Ishikawa (cell line): Measurements from ENCODE around the gene NKAIN2.

Experiments used
- CEBPB ChIP-seq: IDR thresholded peaks from 2 replicates; pipeline ENCODE4 v1.6.1; 2012
- CREB1 ChIP-seq: IDR thresholded peaks from 2 replicates; pipeline ENCODE4 v1.6.1; 2012; ENCODE audit warnings: low read depth
- EGR1 ChIP-seq: IDR thresholded peaks from 2 replicates; pipeline ENCODE4 v1.6.1; 2012
- EP300 ChIP-seq: IDR thresholded peaks from 2 replicates; pipeline ENCODE4 v1.6.1; 2012; ENCODE audit warnings: borderline replicate concordance
- FOXM1 ChIP-seq: IDR thresholded peaks from 2 replicates; pipeline ENCODE4 v1.6.1; 2012; ENCODE audit warnings: low read depth, borderline replicate concordance
- NFIC ChIP-seq: IDR thresholded peaks from 2 replicates; pipeline ENCODE4 v1.6.1; 2012
- RAD21 ChIP-seq: IDR thresholded peaks from 2 replicates; pipeline ENCODE4 v1.6.1; 2012; ENCODE audit warnings: low read depth
- TAF1 ChIP-seq: IDR thresholded peaks from 2 replicates; pipeline ENCODE4 v1.6.1; 2012; ENCODE audit warnings: low read depth, mild to moderate bottlenecking
- TCF12 ChIP-seq: IDR thresholded peaks from 2 replicates; pipeline ENCODE4 v1.6.1; 2012; ENCODE audit warnings: low read depth
- TEAD4 ChIP-seq: IDR thresholded peaks from 2 replicates; pipeline ENCODE4 v1.6.1; 2012
- YY1 ChIP-seq: IDR thresholded peaks from 2 replicates; pipeline ENCODE4 v1.6.1; 2012; ENCODE audit warnings: low read depth
- ZBTB7A ChIP-seq: IDR thresholded peaks from 2 replicates; pipeline ENCODE4 v1.6.1; 2012; ENCODE audit warnings: low read depth
- TF ChIP-seq, protein P1 (sequence below): IDR thresholded peaks from 2 replicates; pipeline ENCODE4 v1.6.1; 2012
- TF ChIP-seq, protein P2 (sequence below): IDR thresholded peaks from 2 replicates; pipeline ENCODE4 v1.6.1; 2012; ENCODE audit warnings: low read depth, mild to moderate bottlenecking
- TF ChIP-seq, protein P3 (sequence below): IDR thresholded peaks from 2 replicates; pipeline ENCODE4 v1.6.1; 2012

Gene NKAIN2

DNA sequence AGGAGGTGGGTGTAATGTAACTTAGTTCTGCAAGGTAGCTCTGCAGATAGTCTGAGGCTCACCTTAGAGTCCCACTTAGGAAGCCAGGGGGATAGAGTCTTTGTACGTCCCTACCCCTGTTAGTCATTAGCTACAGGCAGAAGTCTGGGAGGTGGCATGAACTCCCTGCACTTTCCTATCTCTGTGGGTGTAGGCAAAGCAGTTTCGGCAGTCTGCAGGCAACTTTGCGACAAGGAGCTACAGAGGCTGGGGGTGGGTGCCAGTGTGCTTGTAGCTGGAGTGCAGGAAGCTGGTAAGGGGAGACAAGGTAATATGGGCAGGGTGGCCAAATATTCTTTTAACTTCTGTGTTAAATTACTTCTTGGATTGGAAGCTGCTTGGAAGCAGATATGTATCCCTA is 45.7 kb downstream of the NKAIN2 start:
- TF ChIP-seq FOXM1, result no peak
- no peak for TF ChIP-seq CREB1
- TF ChIP-seq ZBTB7A, result no peak
- TF ChIP-seq CEBPB, result no peak
- TF ChIP-seq YY1, result no peak
- TF ChIP-seq RAD21, result no peak
- TF ChIP-seq TEAD4, result no peak
- TF ChIP-seq EGR1, result no peak
- no peak for TF ChIP-seq TCF12
- TF ChIP-seq, protein P1, sequence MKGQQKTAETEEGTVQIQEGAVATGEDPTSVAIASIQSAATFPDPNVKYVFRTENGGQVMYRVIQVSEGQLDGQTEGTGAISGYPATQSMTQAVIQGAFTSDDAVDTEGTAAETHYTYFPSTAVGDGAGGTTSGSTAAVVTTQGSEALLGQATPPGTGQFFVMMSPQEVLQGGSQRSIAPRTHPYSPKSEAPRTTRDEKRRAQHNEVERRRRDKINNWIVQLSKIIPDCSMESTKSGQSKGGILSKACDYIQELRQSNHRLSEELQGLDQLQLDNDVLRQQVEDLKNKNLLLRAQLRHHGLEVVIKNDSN, result no peak
- no peak for TF ChIP-seq EP300
- TF ChIP-seq TAF1, result no peak
- TF ChIP-seq NFIC, result no peak
- TF ChIP-seq, protein P2, sequence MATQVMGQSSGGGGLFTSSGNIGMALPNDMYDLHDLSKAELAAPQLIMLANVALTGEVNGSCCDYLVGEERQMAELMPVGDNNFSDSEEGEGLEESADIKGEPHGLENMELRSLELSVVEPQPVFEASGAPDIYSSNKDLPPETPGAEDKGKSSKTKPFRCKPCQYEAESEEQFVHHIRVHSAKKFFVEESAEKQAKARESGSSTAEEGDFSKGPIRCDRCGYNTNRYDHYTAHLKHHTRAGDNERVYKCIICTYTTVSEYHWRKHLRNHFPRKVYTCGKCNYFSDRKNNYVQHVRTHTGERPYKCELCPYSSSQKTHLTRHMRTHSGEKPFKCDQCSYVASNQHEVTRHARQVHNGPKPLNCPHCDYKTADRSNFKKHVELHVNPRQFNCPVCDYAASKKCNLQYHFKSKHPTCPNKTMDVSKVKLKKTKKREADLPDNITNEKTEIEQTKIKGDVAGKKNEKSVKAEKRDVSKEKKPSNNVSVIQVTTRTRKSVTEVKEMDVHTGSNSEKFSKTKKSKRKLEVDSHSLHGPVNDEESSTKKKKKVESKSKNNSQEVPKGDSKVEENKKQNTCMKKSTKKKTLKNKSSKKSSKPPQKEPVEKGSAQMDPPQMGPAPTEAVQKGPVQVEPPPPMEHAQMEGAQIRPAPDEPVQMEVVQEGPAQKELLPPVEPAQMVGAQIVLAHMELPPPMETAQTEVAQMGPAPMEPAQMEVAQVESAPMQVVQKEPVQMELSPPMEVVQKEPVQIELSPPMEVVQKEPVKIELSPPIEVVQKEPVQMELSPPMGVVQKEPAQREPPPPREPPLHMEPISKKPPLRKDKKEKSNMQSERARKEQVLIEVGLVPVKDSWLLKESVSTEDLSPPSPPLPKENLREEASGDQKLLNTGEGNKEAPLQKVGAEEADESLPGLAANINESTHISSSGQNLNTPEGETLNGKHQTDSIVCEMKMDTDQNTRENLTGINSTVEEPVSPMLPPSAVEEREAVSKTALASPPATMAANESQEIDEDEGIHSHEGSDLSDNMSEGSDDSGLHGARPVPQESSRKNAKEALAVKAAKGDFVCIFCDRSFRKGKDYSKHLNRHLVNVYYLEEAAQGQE, result no peak
- TF ChIP-seq, protein P3, sequence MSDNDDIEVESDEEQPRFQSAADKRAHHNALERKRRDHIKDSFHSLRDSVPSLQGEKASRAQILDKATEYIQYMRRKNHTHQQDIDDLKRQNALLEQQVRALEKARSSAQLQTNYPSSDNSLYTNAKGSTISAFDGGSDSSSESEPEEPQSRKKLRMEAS, result no peak

DNA sequence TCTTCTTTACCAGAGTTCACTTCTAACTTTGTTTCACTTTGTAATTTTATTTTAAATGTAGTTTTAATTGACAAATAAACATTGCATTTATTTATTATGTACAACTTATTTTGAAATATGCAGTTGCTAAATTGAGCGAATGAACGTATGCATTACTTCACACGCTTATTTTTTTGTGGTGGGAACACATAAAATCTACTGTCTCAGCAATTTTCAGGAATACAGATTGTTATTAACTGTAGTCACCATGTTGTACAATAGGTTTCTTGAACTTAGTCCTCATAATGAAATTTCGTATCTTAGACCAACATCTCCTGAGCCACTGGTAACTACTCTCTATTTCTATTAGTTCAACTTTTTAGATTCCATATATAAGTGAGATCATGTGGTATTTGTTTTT is 46.9 kb downstream of the NKAIN2 start:
- TF ChIP-seq, protein P1, result no peak
- TF ChIP-seq FOXM1 (no peak), TAF1 (no peak), EGR1 (no peak)

DNA sequence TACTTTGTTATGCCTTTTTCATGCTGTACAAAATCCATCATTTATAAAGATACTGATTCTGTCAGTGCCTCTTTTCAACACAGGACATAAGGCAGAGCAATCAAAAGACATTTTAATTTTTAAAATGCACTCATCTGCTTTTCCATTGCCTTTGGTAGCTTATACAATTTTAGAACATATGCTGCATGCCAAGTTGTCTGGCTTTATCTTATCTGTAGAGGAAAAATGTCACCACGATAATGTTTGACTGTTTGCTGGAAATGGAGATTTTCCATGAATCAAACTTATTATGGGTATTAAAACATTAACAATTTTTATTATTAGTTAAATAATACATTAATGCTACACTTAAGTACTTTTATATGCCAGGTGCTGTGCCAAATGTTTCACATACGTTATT is 50.5 kb downstream of the NKAIN2 start:
- no peak for TF ChIP-seq ZBTB7A
- TF ChIP-seq, protein P2, result no peak
- TF ChIP-seq, protein P1, result no peak
- TF ChIP-seq TEAD4, result no peak

DNA sequence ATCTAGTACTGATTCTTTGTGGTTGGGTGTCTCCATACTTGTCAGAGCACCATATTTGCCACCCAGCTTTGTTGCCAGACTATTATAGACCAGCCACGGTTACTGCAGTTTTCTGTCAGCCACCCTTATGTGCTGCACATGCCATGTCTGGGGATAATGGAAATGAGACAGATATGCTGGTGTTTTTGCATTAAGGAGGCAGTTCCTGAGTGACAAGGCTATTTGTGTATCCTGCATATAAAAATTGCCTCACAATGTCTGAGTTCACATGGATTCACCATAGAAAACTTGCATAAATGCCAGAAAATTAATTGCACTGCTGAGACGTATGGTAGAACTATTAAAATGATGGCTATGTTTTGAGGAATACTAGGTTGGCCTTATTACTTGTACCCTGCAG is 51.8 kb downstream of the NKAIN2 start:
- TF ChIP-seq, protein P1, result no peak
- no peak for TF ChIP-seq EGR1
- TF ChIP-seq TAF1, result no peak
- no peak for TF ChIP-seq TEAD4
- no peak for TF ChIP-seq ZBTB7A
- TF ChIP-seq, protein P2, result no peak
- TF ChIP-seq, protein P3, result no peak
- TF ChIP-seq NFIC, result no peak
- TF ChIP-seq RAD21, result no peak
- no peak for TF ChIP-seq FOXM1
- no peak for TF ChIP-seq YY1
- TF ChIP-seq TCF12, result no peak
- no peak for TF ChIP-seq CEBPB
- no peak for TF ChIP-seq EP300
- no peak for TF ChIP-seq CREB1

DNA sequence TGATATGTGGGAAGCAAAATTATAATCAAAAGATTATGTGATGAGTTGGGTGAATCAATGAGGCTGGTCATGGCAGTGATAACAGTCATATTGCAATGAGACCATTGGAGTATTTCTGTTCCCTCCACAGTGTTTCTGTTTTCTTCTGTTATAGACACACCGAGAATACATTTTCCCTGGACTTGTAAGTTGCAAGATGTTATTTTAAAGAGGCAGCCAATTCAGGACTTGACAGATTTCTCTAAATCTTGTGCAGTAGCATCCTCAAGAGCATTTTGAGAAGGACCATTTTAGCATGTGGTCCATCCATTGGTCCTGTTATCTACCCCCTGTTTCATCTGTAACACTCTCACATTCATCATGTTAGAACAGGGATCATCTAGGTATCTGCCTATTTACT is 55.6 kb downstream of the NKAIN2 start:
- TF ChIP-seq CREB1 (no peak), EGR1 (no peak), TAF1 (no peak), ZBTB7A (no peak), NFIC (no peak), TCF12 (no peak), CEBPB (no peak), YY1 (no peak)
- TF ChIP-seq, protein P1, result no peak
- TF ChIP-seq, protein P3, result no peak
- TF ChIP-seq, protein P2, result no peak
